HG03095 (cell line): ENCODE measurements around the gene PLAGL1.

Source experiments
- ATAC-seq: cut with Tn5 transposase; IDR thresholded peaks from one replicate; pipeline ENCODE4 v1.9.1; 2021; ENCODE audit warnings: moderate library complexity; ENCODE audit not compliant: unreplicated experiment

PLAGL1 gene

DNA sequence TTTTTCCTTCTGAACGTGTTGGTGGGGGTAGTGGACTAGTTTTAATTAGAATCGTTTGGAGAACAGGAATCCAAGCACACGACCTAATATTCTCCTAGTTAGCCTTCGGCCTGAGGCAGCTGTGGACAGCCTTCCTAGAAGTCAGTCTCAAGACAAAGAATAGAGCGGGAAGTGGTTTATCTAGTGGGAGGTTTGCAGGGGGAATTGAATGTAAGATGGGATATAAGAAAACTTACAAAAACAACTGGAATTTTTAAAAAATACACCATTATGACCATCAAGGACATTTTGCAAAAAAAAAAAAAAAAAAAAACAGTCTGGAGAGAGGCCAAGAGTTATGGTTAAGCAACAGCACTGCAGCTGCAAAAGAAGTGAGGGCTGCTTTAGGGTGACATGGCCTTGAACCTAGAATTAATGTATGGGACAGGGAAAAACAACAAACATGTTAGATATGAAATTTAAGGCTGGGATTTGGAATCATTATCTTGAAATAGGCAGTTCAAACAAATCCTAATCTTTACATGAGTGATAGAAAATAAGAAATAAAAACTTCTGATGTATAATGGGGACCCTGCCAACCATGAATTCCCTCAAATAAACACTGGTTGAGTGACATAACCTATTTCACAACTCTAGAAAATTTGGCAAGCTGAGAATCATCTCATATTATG is 40.2 kb downstream of the PLAGL1 start:
- ATAC-seq: no peak

DNA sequence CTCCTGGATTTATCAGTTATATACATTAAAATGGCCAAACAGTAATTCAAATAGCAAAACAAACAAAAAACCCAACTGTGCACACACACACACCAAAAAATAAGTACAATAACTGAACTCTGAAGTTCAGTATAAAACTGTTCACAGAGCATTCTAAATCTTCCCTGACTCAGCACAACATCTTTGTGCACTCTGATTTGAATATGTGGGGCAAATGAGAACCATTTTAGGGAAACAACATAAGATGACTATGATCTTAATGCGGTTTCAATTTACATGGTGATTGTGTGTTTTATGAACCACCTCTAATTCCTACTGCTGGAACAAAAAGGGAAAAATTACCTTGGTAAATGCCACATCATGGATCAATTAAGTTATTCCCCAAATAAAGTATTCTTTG is 41.7 kb downstream of the PLAGL1 start:
- no peak for ATAC-seq

DNA sequence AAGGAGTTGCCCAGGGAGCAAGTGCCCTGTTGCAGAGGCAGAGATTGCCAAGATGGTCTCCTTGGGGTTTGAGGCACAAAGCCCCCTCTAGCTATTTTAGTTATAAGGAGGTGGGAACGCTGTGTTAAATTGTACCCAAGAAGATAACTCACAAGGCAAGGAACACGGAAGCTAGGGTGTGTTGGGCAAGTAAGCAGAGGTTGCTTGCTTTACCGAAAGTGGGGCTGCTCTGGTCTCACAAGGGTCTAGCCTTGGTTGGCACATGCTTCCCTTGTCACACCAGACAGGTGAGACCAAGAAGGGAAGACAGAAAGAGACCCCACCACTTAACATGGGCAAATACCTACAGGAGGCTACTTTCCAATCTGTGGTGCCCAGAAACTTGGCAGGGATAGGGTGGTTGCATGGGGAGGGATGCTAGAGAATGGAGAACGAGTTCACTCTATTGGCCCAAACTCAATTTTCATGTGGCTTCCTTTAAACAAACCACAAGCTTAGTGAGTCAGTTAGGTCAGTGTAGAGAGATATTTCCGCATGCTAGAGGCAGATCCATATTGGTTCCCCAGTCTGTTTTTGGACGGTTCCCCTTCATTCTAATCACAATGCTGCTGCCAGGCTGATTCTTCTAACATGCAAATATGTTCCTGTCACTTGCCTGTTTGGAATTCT is 42.4 kb downstream of the PLAGL1 start:
- no peak for ATAC-seq

DNA sequence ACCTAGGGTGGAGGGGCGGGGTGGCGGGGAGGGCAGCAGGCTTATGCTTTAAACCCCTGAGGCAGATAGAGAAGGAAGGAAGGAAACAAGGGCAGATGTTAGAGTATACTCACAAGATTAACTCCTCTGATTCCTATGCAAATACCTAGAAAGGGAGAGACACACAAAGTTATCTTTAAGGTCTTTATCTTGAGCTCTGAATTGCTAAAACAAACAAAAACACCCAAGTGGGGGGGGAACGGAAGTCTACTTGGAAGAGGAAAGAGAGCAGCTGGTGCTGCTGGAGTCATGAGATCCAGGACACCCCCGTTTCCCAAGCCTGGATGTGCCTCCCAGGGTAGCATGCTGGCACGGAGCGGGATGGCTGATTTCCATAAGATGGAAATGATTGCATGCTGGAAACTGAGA is 43.4 kb downstream of the PLAGL1 start:
- no peak for ATAC-seq

DNA sequence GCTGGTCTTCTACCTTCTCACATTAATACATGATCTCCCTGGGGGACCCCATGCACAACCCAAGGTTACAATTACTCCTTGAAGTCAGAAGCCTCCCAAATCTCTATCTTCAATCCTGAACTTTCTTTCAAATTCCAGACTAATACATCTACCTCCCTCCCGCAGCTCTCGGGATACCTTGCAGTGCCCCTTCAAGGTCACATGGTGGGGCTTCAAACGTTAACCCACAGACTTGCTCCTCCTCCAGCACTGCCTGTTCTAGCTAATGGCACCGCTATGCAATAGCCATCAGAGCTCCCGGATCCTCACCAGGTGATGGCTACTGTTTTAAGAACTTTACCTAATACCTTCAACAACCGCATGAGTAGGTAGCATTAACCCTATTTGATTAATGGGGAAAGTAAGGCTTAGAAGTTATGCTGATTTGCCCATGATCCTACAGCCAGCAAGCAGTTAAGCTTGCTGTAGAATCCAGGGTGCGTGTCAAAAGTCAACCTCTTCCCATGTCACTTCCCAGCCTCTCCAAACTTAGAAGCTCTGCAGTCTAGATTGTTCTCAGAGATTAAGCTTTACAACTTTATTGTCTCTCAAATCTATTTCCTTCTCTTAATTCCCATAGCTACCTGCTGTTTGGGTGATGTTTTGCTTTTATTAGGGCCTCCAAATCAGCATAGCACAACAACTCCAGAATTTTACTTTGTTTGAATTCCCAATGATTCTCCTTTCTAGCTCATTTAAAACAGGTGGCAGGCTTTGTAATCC is 44.7 kb downstream of the PLAGL1 start:
- ATAC-seq: no peak

DNA sequence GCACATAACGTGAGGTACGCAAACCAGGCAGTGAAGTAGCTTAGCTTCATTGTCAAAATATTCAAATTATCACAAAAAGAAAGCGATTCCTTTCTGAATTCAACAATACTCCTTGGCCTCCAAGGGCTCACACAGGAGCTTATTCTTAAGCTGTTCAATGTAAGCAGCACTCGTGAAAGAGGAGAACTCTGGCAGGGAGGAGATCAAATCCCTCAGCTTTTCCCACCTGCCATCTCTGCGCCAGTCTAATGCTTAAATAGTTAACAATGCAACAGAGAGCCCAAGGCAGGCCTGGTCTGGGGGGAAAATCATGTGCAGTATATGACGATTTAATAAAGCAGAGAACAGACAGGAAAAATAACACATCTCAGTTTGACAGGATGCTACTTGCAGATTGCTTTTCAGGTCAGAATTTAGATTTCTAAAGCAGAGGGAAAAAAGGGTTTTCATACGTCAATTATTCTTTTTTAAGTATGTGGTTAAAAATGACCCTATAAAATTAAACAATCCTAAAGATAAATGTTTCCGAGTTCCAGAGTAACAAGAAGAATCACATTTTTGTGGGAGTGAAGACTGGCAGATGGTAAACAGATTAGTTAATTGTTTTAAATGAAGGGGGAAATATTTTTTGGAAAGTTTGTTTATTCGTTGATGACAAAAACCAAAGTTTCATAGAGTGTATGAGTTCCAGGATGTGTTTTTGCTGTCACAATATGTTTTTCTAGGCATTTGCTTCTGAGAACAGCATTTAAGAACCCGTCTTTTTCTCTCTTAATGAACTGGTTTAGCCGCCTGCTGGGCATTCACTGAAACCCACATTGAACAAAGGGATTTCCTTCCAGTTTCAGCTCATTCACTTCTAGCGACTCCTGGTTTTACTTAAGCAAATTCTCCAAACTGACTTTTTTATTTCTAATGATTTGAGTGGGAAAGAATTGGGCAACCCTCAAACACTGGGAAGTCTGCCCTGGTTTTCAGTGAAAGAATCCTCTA is 45.9 kb downstream of the PLAGL1 start:
- ATAC-seq: no peak

DNA sequence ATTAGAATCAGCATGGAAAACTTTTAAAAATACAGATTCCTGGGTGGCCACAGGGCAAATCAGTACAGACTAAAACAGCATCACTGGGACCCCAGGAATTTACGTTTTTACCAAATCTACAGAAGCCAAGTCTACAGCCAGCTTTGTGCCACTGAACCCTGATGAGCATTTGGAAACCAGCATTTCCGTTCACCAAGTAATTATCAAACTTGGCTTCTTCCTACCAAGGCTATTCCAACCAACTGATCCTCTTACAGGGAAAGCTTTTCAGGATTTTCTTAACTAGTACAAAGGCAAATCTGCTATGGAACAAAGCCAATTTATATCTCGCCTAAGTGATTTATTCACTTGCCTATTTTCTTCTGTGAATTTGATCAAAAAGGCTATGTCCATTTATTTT is 47.0 kb downstream of the PLAGL1 start:
- ATAC-seq: no peak

DNA sequence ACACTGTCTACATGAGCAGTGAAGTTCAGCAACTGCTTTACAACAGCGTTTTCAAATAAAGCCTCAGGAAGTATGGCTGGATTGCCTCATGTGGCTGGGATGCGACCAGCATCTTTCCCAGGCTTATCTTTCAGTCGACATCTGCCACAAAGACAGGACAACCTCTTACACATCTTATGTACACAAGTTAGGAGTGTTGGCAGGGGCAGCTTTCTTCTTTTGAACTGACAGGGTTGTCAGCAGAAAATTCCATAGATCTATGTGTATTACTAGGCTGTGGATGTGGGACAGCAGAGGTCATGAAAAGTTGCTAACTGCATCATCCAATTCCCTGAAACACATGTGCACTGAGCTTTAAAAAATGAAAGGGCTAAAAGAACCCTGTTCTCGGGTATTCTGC is 48.1 kb downstream of the PLAGL1 start:
- no peak for ATAC-seq

DNA sequence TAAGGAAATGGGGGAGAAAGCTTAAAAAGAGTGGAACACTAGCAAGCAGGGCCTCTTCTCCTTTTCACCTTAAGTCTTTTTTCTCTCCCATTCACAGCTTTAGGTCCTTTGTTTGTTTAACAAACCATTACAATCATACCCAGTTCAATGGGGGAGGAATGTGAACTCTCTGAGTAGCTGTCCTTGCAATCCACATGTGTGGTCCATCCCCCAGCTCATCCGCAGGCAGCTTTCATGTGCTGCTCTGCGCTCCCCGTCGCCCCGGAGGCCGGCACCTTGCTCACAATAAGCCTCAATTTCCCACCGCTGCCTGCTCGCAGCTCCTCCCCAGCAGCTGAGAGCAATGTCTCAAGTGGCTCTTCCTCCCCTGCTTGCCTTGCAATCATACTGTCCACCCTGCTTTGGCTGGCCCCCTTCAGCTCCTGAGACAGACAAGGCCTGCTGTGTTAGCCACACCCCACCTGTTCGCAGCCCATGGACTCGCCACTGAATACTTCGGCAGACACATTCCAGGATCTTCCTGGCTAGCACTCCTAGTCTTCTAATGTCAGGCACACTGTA is 49.1 kb downstream of the PLAGL1 start:
- no peak for ATAC-seq

DNA sequence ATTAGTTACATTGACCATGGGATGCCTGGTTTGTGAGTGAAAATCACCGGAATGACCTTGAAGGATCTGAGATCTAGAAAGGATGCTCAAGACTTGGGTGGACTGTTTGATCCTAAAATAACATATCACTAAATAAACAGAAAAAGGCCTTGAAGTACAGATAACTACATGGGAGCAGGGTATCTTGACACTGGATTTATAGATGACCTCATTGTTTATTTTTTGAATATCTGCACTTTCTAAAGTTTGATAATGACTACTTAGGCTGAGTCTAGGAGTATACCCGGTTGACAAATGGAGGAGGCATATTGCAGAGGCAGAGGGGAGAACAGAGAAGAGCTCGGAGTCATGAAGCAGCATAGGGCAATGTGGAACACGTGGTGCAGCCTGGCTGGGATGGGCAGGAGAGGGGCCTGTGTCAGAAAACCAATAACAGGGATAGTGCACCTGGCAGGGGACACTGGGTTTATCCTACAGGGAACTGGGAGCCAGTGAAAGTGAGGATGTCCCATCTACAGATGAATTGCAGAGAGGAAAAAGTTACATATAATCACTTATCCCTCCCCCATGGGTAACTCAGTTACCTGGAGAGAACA is 50.3 kb downstream of the PLAGL1 start:
- no peak for ATAC-seq

DNA sequence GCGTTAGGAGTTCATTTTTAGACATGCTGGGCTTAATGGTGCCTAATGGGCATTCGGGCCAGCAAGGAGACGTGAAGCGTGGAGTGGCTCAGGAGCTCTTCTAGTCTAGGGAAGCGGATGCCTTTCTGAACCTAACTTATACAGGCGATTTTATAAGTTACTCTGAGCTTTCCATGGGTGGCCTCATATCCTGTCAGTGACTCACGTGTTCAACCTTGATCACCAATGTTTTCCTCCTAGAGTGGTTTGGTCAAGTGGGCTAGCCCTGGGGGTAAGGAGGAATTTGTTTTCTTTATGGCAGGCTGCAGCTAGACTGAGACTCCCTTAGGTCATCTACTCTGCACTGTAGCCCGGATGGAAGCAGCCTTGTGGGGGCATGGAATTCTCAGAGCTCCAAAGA is 52.1 kb downstream of the PLAGL1 start:
- no peak for ATAC-seq

DNA sequence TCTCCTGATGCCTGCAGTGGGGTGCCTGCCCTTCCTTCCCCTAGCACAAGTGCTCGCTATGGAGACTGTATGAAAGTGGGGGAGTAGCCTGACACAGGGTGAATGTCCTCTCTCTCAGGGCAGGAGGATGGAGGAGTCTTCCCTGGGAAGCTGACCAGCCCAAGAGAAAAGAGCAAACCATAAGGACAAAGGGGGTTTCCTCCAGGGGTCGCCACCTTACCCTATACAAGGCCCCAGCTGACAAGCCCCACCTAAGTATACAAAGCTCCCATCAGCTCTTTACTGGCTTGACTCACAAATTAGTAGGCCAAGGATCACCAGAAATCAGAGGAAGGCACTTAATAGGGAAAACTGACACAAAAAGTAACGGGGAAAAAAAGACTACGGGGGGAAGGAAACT is 54.1 kb downstream of the PLAGL1 start:
- ATAC-seq: no peak

DNA sequence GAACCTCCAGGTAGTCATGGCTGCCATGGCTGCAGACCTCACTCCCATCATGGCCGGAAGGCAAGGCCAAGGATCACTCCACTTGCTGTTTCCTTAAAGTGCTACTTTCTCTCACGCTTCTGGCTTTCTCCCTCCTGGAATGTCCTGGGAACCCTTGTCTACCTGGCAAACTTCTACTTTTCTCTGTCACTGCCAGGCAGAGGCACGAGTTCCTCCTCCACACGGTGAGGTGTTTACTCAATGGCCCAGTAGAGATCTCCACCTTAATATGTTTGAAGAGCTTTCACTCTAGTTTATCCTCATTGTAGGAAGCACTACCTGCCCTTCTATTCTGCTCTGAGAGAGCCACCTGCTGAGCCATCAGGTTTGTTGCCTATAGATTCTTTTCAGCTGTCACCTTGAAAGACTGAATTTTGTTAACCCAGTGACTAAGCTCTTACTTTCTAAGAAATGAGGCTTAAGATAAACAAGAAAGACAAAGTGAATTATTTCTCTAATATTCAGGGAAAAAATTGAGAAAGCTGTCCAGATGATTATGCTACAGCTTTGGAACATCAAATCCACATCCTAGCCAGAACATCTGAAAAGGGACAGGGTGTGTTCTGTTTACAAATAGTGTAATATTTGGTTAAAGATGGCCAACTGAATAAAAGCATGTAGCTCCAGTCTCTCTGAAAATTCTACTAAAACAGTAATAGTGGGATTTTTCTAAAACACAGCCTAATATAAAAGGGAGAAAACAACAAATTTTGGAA is 54.9 kb downstream of the PLAGL1 start:
- ATAC-seq: no peak

DNA sequence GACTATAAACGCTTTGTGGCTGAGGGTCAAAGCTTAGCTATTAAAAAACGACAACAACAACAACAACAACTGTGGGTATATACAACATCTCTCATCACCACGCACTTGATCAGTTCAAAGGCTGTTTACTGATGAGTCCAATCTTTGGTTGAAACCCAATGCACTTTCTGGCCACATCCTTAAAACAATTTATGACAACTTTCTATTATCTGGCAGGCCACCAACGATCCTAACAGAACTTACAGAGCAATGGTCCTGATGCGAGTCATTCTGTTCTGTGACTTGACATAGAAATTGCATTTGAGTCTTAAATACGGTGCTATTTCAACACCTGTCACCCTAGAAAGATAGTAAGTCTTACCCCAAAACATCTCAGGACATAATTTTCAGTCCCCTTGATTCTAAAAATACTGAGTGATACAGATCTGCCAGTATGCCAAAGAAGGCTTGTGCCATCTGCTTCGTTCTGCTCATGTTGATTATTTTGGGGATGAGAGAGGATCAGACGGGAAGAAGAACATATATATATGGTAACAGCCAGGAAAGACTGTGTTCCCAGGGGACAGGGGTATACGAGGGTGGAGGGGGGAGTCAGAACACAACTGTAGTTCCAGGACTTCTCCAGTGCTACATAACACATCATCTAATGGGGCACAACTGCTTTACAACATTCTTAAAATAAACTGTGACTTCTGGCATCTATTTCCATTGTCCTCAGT is 55.8 kb downstream of the PLAGL1 start:
- ATAC-seq: no peak

DNA sequence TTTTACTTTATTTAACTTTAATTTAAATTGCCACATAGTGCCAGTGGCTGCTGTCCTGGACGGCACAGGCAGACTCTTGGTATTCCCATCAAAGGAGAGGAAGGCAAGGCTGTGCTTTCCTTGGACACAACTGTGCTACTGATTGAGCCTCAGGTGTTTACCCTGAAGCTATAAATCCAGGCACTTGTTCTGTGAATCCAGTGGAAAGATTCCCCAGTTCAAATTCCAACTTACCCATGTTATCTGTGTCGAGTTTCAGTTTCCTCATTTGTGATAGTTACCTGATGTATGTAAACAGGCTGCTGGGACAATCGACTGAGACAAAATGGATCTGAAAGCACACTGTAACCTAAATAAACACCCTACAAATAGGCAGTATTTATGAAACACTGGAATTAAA is 57.2 kb downstream of the PLAGL1 start:
- ATAC-seq: no peak

DNA sequence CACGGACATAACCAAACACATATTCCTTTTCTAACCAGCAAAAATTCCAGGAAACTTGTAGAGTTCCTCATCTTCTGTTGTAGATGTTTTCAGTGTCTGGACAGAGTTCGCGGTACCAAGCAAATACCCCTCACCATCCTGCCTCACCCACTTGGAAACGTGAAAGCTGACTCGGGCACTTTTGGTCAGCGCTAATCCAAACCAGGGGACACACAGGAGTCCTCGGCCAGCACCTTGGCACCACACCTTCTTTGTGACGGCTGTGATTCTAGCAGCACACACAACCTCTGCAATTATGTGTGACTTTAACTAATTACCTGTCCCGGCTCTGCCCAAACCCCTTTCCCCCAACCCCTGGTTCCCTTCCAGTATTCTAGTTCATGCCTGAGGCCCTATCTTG is 58.1 kb downstream of the PLAGL1 start:
- no peak for ATAC-seq

DNA sequence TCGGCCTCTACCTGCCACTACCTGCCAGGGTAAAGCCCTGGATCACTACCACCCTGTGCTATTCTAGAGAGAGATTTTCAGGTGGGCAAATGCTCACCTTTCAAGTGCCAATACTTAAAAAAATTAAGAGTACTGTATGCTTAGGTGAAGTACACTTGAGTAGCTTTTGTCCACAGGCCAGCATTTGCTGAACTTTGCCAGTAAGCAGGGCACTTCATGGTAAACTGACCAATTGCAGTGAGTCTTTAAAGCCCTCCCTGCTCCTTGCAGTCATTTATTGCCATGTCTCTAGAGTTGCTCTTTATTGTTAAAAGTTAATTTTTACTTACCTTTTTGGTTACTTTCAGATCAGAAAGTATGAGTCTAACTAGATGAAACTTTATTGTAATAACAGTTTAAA is 58.5 kb downstream of the PLAGL1 start:
- ATAC-seq: no peak

DNA sequence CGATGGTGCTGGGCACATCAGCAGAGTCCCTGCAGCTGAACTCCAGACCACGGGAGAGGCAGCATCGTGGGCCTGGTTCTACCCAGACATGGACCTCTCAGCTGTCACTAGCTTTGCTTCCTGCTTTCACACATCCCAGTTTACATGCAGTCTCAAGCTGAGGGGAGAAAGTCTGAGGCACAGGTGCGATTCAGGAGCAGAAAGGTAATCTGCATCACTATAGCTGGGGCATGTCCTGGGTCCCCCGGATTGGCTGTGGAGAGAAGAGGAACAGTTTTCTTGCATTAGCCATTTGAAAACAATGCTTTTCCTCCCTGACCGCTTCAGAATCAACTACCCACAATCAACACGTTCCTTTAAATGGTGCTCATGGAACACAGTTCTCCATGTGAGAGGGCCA is 59.9 kb downstream of the PLAGL1 start:
- ATAC-seq: no peak
